GM21515 (cell line): ENCODE data around the gene PTGIR.
A peak's percentile ranks its signal among the peaks of the same experiment; 100 is the strongest.

ENCODE experiments used
- ATAC-seq: cut with Tn5 transposase; IDR thresholded peaks from one replicate; pipeline ENCODE4 v1.9.1; 2021; ENCODE audit not compliant: unreplicated experiment

PTGIR gene

DNA sequence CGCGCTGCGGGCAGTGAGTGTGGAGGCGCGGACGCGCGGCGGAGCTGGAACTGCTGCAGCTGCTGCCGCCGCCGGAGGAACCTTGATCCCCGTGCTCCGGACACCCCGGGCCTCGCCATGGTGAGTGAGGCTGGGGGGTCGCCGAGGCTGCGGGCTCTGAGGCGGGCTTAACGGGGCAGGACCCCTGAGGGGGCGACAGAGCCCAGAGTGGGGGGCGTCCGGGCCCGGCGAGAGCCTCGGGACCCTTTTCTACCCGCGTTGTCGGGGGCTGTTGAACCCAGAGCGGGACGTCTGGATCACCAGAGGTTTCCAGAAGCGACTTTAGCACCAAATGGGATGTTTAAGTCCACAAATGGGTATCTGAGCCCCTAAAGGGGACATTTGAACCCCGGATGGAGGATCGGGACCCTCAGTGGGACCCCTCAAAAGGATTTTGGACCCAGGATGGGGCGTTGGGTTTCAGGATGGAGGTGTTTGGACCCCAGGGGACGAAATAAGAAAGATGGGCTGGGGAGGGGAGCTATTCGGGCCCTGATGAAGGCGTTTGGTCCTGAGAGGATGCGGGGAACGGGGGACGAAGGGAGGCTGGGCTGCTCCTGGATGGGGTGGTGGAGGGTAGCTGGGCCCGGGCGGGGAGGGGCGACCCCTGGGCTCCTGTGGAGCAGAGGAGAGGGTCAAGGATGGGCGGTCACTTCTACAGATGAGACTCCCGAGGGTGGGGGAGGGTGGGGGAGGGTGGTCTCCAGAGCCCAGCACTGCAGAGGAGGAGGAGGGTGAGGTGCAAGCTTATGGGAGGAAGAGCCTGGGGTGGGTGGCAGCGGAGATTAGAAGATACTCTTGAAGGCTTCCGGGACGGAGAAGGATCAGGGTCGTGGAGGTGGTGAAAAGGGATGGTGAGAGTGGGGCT lies 23.3 kb downstream of the PTGIR start, which contains the start of gene CALM3:
Gene CALM3, plus strand, starts transcription at position 13 of the 907 bp plus-strand sequence. Its CDS starts 105 bp downstream, at position 118.
- no peak for ATAC-seq

DNA sequence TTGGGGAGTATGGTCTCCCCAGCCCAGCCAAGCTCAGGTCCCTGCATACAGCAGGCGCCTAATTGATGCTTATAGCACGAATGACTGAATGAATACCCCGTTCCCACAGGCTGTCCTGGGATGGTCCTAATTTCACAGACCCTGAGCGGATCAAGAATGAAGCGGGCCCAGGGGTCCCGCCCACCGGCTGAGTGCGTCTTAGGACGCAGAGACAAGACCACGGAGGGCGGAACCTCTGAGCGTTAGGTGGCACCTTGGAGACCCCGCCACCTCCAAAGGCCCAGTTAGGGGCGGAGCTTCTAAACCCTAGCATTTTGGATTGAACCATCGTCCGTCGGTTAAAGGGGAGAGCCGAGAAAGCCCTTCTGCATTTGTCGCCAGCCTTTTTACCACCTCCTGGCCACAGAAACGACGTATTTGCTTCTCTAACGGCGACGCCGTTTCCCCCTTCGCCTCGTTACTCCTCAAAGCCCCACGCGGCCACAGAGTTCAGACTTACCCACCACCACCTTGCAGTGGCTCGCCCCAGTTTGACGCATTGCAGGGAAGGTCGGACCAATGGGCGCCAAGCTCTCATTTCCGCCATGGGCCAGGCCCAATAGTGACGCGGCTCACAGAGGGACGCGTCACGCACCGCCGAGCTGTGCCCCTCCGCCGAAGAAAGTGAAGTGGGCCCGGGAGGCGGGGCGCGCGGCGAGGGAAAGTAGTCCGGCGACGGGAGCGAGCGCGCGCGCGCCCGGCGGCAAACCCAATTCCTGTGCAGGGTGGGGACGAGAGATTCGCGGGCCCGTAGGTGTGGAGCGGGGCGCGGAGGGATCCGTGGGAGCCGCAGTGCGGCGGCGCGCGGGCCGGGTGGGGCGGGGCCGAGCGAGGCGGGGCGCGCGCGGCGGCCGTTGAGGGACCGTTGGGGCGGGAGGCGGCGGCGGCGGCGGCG lies 24.2 kb downstream of the PTGIR start:
- peak; percentile 74 for ATAC-seq

GRCh38 chr19:46599716-46600373 lies 25.0 kb downstream of the PTGIR start:
- no peak for ATAC-seq

DNA sequence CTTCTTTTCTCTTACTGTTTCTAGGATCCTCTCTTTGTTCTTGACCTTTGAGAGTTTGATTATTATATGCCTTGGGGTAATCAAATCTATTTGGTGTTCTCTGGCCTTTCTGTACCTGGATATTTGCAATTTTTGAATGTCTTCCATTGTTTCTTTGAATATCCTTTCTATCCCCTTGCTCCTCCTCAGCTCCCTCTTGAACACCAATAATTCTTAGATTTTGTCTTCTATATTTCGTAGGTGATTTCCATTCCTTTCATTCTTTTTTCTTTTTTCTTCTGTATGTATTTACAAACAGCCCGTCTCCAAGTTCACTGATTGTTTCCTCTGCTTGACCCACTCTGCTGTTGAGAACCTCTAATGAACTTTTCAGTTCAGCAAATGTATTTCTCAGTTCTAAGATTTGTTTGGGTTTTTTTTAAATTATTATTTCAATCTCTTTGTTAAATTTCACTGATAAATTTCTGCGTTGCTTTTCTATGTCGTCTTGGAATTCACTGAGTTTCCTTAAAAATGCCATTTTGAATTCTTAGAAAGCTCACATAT lies 26.4 kb downstream of the PTGIR start:
- no peak for ATAC-seq

GRCh38 chr19:46596008-46596407 lies 28.9 kb downstream of the PTGIR start:
- no peak for ATAC-seq

DNA sequence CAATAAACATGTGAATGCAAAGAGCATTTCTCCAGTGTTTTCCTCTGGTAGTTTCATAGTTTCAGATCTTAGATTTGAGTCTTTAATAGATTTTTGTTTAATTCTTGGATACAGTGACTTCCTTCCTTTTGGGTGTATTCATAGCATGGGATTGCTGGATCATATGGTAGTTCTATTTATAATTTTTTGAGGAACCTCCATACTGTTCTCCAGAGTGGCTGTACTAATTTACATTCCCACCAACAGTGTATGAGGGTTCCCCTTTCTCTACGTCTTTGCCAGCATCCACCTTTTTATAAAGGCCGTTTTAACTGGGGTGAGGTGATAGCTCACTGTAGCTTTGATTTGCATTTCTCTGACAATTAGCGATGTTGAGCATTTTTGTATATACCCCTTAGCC lies 33.0 kb downstream of the PTGIR start:
- ATAC-seq, result no peak

GRCh38 chr19:46591254-46591653 lies 33.6 kb downstream of the PTGIR start:
- ATAC-seq, result no peak

GRCh38 chr19:46587861-46588260 lies 37.0 kb downstream of the PTGIR start:
- ATAC-seq, result no peak

GRCh38 chr19:46586294-46586693 lies 38.6 kb downstream of the PTGIR start:
- no peak for ATAC-seq

GRCh38 chr19:46585539-46585938 lies 39.4 kb downstream of the PTGIR start:
- ATAC-seq, result no peak

GRCh38 chr19:46580247-46580646 lies 44.6 kb downstream of the PTGIR start:
- no peak for ATAC-seq

GRCh38 chr19:46579361-46579879 lies 45.5 kb downstream of the PTGIR start:
- ATAC-seq, result no peak

DNA sequence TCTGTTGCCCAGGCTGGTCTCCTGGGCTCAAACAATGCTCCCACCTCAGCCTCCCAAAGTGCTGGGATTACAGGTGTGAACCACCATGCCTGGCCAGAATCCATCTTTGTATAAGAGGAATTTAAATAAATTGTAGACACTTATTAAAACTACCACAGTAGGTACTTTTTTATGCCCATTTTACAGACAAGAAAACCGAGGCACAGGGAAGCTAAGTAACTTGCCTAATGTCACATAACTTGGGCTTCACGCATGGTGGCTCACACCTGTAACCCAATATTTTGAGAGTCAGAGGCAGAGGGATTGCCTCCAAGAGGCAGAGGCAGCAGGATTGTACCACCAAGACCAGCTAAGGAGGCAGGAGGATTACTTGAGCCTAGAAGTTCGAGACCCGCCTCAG lies 46.4 kb downstream of the PTGIR start:
- ATAC-seq, result no peak

- no peak for ATAC-seq
Measured at GRCh38 chr19:46574533-46574932, 50.4 kb downstream of the PTGIR start.

DNA sequence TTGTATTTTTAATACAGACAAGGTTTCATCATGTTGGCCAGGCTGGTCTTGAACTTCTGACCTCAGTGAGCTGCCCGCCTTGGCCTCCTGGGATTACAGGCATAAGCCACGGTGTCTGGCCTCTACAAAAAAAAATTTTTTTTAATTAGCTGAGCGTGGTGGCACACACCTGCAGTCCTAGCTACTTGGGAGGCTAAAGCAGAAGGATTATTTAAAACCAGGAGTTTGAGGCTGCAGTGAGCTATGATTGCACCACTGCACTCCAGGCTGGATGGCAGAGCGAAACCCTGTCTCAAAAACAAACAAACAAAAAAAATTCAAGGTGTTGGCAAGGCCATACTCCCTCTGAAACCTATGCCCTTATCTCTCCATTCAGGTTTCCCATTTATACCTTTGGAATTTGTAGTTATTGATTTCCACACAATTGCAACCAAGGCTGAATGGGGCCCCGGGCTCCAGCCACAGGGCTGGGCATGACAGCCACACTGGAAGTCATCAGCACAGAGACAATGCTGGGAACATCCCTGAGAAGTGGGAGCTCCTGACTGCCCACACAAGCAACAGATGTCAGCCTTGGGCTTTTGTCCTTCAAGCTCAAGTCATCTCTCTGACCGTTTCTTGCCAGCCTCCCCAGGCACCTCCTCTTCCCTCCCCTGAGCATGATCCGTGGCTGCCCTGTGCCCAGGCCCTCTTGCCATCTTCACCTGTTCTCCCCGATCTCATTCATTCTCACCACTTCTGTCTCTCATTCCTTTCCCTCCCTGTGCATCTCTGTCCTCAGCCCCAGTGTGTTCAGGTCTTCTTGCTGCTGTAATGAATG lies 51.0 kb downstream of the PTGIR start:
- ATAC-seq, result no peak

DNA sequence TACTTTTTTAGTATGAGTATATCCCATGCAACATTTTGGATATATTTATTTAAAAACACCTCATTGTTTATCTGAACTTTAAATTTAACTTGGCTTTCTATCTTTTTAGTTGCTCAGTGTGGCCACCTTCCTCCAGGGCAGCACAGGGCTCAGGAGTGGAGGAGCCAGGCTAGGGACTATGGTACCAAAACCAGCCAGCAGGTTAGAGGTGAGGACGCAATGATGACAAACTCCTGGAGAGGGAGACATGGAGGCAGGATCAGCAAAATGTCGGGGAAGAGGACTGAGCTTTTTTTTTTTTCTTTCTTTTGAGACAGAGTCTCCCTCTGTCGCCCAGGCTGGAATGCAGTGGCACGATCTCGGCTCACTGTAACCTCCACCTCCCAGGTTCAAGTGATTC lies 53.4 kb downstream of the PTGIR start:
- no peak for ATAC-seq
